Astrocyte of the cerebellum (primary cell): ENCODE results near the gene BEST3.

Source experiments
- DNase-seq: peaks from one replicate; pipeline ENCODE4 v3.0.0-alpha.2; 2011; ENCODE audit warnings: low read depth
- H3K4me3 ChIP-seq: 2 replicates; pipeline ENCODE4 v1.5.1; 2011; ENCODE audit warnings: mild to moderate bottlenecking, low read depth, low read length, moderate library complexity
- in situ Hi-C: cut with HindIII; loops from 2 replicates; pipeline ENCODE4 v1.10.0; 2017; ENCODE audit warnings: low sequenced_read_pairs
- TF ChIP-seq, protein P1 (sequence below): IDR thresholded peaks from 2 replicates; pipeline ENCODE4 v1.5.1; 2012; ENCODE audit warnings: low read length, low read depth, moderate library complexity, mild to moderate bottlenecking; ENCODE audit errors: missing control alignments

The BEST3 gene

GRCh38 chr12:69708649-69709048 is 9.5 kb upstream of the BEST3 start:
- no peak for DNase-seq
- TF ChIP-seq, protein P1, sequence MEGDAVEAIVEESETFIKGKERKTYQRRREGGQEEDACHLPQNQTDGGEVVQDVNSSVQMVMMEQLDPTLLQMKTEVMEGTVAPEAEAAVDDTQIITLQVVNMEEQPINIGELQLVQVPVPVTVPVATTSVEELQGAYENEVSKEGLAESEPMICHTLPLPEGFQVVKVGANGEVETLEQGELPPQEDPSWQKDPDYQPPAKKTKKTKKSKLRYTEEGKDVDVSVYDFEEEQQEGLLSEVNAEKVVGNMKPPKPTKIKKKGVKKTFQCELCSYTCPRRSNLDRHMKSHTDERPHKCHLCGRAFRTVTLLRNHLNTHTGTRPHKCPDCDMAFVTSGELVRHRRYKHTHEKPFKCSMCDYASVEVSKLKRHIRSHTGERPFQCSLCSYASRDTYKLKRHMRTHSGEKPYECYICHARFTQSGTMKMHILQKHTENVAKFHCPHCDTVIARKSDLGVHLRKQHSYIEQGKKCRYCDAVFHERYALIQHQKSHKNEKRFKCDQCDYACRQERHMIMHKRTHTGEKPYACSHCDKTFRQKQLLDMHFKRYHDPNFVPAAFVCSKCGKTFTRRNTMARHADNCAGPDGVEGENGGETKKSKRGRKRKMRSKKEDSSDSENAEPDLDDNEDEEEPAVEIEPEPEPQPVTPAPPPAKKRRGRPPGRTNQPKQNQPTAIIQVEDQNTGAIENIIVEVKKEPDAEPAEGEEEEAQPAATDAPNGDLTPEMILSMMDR: no peak
- in situ Hi-C loops: no loop called here
- H3K4me3 ChIP-seq: no peak overlapping the region

DNA sequence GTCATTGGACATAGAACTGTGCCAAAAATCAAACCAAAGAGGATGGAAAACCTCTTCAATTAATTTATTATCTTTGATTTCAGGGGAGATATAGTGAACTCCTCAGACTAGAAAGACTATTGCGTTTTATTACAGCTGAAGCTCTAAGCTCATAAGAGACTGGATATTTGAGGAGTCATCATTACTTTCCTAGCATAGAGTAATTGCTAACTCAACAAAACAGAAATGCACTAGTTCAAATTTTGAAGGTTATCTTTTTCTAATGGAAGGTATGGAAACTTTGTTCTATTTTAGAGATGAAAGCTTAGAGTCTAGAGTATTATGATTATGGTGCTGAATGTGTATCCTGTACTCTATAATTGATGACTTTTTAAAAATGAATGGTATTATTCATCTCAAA is 5.3 kb upstream of the BEST3 start:
- in situ Hi-C loops: no loop called here
- no peak overlapping the region for H3K4me3 ChIP-seq
- DNase-seq: no peak
- TF ChIP-seq, protein P1: no peak

GRCh38 chr12:69703146-69703642 is 4.1 kb upstream of the BEST3 start:
- no peak for DNase-seq
- H3K4me3 ChIP-seq: no peak overlapping the region
- in situ Hi-C loops: no loop called here
- TF ChIP-seq, protein P1: no peak

DNA sequence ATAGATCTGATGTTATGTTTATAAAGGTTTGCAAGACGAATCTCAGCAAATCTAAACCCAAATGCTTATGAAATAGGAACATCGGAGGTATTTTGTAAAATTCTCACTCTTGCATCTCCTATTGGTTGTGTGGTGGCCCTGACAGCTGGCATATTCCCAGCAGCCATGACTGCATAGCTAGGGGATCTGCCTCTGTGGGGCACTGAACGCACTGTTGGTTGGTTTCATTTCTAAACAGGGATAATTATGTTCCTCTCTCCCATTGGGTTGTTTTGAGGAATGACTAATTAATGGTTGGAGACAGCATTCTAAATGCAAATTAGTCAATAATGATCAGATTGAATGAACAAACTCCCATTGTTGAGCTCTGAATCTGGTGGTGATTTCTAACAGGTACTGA is 2.7 kb upstream of the BEST3 start:
- H3K4me3 ChIP-seq: no peak overlapping the region
- in situ Hi-C loops: no loop called here
- no peak for DNase-seq
- TF ChIP-seq, protein P1: no peak

GRCh38 chr12:69698054-69698453 is 1.0 kb downstream of the BEST3 start:
- no peak overlapping the region for H3K4me3 ChIP-seq
- no peak for DNase-seq
- TF ChIP-seq, protein P1: no peak
- in situ Hi-C loops: no loop called here

DNA sequence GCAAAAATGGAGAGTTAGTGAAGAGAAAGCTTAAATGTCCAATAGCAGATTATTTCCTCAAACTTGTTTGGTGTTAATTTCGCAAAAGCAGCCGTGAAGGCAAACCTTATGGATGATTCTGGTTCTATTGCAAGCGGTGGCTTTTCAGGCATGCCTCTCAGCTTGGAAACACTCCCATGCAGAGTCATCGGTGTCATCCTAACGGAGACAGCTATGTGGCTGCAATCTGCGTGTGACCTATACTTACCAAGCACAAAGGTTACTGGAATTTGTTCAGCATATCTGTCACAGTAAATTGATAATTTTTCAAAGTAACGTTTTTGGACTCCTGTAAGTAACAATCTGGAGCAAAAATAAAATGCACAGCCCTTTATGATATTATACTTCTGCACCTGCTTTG is 5.0 kb downstream of the BEST3 start:
- in situ Hi-C loops: no loop called here
- H3K4me3 ChIP-seq: no peak overlapping the region
- TF ChIP-seq, protein P1: no peak
- no peak for DNase-seq

GRCh38 chr12:69689638-69690037 is 9.5 kb downstream of the BEST3 start:
- H3K4me3 ChIP-seq: no peak overlapping the region
- TF ChIP-seq, protein P1: no peak
- in situ Hi-C loops: no loop called here
- DNase-seq: no peak
